Measurements from ENCODE around the gene CLDN5.
"Not testable (repeated sequence)": the region's sequence is repeated elsewhere in the genome, so short reads cannot be mapped to it uniquely, and the experiment has no call there.

The CLDN5 gene

GRCh38 chr22:19547620-19548019, 23.4 kb upstream of the CLDN5 start:
- no peak for FAIRE-seq

- no peak for FAIRE-seq
These were observed 22.5 kb upstream of the CLDN5 start for GRCh38 chr22:19546680-19547079.

- FAIRE-seq = no peak
These were observed 21.7 kb upstream of the CLDN5 start for GRCh38 chr22:19545935-19546207.

GRCh38 chr22:19543970-19544708, 19.9 kb upstream of the CLDN5 start:
- no peak for FAIRE-seq

GRCh38 chr22:19540394-19540793, 16.2 kb upstream of the CLDN5 start:
- FAIRE-seq = no peak

GRCh38 chr22:19537941-19538488, 13.8 kb upstream of the CLDN5 start:
- FAIRE-seq = no peak

GRCh38 chr22:19536564-19536963, 12.4 kb upstream of the CLDN5 start:
- no peak for FAIRE-seq

- FAIRE-seq = no peak
These were observed 10.8 kb upstream of the CLDN5 start for GRCh38 chr22:19535001-19535400.

GRCh38 chr22:19533857-19534256, 9.6 kb upstream of the CLDN5 start:
- FAIRE-seq = no peak

- FAIRE-seq = no peak
These were observed 8.9 kb upstream of the CLDN5 start for GRCh38 chr22:19533049-19533626.

GRCh38 chr22:19531327-19531726, 7.1 kb upstream of the CLDN5 start:
- not testable (repeated sequence) for FAIRE-seq

GRCh38 chr22:19530751-19531150, 6.5 kb upstream of the CLDN5 start:
- FAIRE-seq = no peak

GRCh38 chr22:19529811-19530210, 5.6 kb upstream of the CLDN5 start:
- FAIRE-seq = no peak

GRCh38 chr22:19527861-19528417, 3.7 kb upstream of the CLDN5 start:
- FAIRE-seq = no peak

GRCh38 chr22:19527321-19527721, 3.1 kb upstream of the CLDN5 start:
- no peak for FAIRE-seq

GRCh38 chr22:19526702-19527111, 2.5 kb upstream of the CLDN5 start:
- FAIRE-seq = no peak

- no peak for FAIRE-seq
These were observed 2.0 kb upstream of the CLDN5 start for GRCh38 chr22:19526076-19526701.

- FAIRE-seq = no peak
These were observed 1.5 kb upstream of the CLDN5 start for GRCh38 chr22:19525666-19526065.

- FAIRE-seq = no peak
These were observed 978 bp upstream of the CLDN5 start for GRCh38 chr22:19525116-19525660.

- FAIRE-seq = no peak
These were observed 705 bp downstream of the CLDN5 start for GRCh38 chr22:19523240-19524169.

- no peak for FAIRE-seq
These were observed 1.4 kb downstream of the CLDN5 start for GRCh38 chr22:19522881-19523239.

GRCh38 chr22:19522190-19522880, 1.9 kb downstream of the CLDN5 start:
- no peak for FAIRE-seq

Data from colon (tissue), 2 donors.